Thoracic aorta (tissue), 2 donors: ENCODE results near the gene SCP2. TPM values are rescaled to one million over a fixed set of nuclear protein-coding genes. Genes with fewer than 3 reads are reported as not detected.

Experiments used
- ATAC-seq: fragments of 150-250 bp; one replicate; pipeline ENCODE4 v1.8.0; 2017; ENCODE audit warnings: low read depth; ENCODE audit not compliant: insufficient number of reproducible peaks, low FRiP score
- DNase-seq: peaks from one replicate; pipeline ENCODE4 v3.0.0-alpha.2; 2020; ENCODE audit warnings: low spot score
- H3K27ac ChIP-seq, 2 donors: fragments of 200-600 bp; sonication (generic); 1 replicate in 1 of 2; 2 replicates in 1 of 2; pipeline ENCODE4 v1.5.1; 2016; ENCODE audit warnings: mild to moderate bottlenecking in 2 of 2, moderate library complexity in 2 of 2
- H3K27me3 ChIP-seq: fragments of 200-600 bp; sonication (generic); replicated peaks from 2 replicates; pipeline ENCODE4 v1.6.0; 2016; ENCODE audit warnings: mild to moderate bottlenecking; ENCODE audit not compliant: insufficient read depth
- H3K36me3 ChIP-seq: fragments of 200-600 bp; sonication (generic); one replicate; pipeline ENCODE4 v1.5.1; 2016
- H3K4me1 ChIP-seq, 2 donors: fragments of 200-600 bp; sonication (generic); 1 replicate in 1 of 2; 2 replicates in 1 of 2; pipeline versions ENCODE4 v1.5.1 to v1.6.0; 2016; ENCODE audit warnings: low read depth in 2 of 2, mild to moderate bottlenecking in 1 of 2; ENCODE audit not compliant: control insufficient read depth in 1 of 2
- H3K4me3 ChIP-seq: fragments of 200-600 bp; sonication (generic); 2 replicates; pipeline ENCODE4 v1.5.1; 2016; ENCODE audit warnings: mild to moderate bottlenecking
- H3K9me3 ChIP-seq: fragments of 200-600 bp; sonication (generic); 2 replicates; pipeline ENCODE4 v1.5.1; 2016
- total RNA-seq, 2 donors: library from RNA; depleted of rRNA; stranded (reverse); fragments of >200 nt; gene quantifications; one replicate each; pipeline versions ENCODE4 v1.1.0 to v1.2.3, GENCODE V29; 2016
- TF ChIP-seq, protein P1 (sequence below): fragments of 200-600 bp; sonication (generic); IDR thresholded peaks from one replicate; pipeline ENCODE4 v1.5.1; 2019; ENCODE audit warnings: antibody characterized with exemption

SCP2 gene
- total RNA-seq, 2 donors from 2014 or later: 75.1 to 99.9 TPM

DNA sequence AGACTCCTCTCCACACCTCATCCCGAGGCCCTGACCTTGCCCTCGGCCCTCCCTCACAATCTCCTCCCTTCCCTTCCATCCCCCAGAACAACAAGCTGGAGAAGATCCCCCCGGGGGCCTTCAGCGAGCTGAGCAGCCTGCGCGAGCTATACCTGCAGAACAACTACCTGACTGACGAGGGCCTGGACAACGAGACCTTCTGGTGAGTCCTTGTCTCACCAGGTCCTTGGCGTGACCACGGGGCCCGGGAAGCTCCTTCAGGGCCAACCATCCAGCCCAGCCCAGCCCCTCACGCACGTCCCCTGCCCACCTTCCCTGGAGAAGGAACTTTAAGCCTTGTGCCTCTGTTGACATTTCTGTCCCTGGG, 150.5 kb downstream of the SCP2 start:
- no peak for DNase-seq
- Histone ChIP-seq H3K9me3 (no peaks in the 10 kb centered on the region), H3K27ac (no peak overlapping the region), H3K27me3 (no peaks in the 10 kb centered on the region), H3K36me3 (peaks cover 3% of the 10 kb centered on the region), H3K4me3 (no peak overlapping the region), H3K4me1 (no peaks in the 10 kb centered on the region)
- TF ChIP-seq, protein P1, sequence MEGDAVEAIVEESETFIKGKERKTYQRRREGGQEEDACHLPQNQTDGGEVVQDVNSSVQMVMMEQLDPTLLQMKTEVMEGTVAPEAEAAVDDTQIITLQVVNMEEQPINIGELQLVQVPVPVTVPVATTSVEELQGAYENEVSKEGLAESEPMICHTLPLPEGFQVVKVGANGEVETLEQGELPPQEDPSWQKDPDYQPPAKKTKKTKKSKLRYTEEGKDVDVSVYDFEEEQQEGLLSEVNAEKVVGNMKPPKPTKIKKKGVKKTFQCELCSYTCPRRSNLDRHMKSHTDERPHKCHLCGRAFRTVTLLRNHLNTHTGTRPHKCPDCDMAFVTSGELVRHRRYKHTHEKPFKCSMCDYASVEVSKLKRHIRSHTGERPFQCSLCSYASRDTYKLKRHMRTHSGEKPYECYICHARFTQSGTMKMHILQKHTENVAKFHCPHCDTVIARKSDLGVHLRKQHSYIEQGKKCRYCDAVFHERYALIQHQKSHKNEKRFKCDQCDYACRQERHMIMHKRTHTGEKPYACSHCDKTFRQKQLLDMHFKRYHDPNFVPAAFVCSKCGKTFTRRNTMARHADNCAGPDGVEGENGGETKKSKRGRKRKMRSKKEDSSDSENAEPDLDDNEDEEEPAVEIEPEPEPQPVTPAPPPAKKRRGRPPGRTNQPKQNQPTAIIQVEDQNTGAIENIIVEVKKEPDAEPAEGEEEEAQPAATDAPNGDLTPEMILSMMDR: no peak
- no peak for ATAC-seq

DNA sequence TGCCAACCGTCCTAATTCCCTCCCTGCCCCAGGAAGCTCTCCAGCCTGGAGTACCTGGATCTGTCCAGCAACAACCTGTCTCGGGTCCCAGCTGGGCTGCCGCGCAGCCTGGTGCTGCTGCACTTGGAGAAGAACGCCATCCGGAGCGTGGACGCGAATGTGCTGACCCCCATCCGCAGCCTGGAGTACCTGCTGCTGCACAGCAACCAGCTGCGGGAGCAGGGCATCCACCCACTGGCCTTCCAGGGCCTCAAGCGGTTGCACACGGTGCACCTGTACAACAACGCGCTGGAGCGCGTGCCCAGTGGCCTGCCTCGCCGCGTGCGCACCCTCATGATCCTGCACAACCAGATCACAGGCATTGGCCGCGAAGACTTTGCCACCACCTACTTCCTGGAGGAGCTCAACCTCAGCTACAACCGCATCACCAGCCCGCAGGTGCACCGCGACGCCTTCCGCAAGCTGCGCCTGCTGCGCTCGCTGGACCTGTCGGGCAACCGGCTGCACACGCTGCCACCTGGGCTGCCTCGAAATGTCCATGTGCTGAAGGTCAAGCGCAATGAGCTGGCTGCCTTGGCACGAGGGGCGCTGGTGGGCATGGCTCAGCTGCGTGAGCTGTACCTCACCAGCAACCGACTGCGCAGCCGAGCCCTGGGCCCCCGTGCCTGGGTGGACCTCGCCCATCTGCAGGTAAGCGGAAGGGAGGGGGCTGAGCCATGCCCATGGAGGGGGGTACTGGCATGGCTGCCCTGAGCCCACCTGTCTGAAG, 151.4 kb downstream of the SCP2 start:
- H3K9me3 ChIP-seq: no peaks in the 10 kb centered on the region
- no peak overlapping the region for H3K27ac ChIP-seq
- no peaks in the 10 kb centered on the region for H3K27me3 ChIP-seq
- H3K36me3 ChIP-seq: peaks cover 3% of the 10 kb centered on the region
- no peaks in the 10 kb centered on the region for H3K4me1 ChIP-seq
- TF ChIP-seq, protein P1: no peak
- DNase-seq: no peak
- no peak for ATAC-seq
- H3K4me3 ChIP-seq: no peak overlapping the region

DNA sequence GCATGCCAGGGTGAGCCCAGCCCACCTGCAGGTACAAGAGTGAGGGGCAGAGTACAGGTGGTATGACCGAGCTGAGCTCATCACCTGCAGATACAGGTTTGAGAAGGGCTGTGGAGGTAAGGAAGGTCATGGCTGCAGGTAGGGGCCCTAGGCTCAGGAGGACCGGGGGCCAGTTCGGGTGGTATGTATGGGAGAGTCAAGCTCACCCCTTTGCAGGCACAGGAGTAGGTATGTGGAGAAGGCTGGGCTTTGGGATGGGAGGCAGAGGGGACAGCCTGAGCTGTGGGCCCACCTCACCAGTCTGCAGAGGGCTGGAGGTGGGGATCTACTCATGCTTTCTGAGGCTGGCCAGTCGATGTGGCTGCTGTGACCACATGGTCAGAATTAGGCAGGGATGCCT, 152.2 kb downstream of the SCP2 start:
- DNase-seq (no peak), ATAC-seq (no peak)
- H3K4me3 ChIP-seq: no peak overlapping the region
- TF ChIP-seq, protein P1: no peak
- no peak overlapping the region for H3K27ac ChIP-seq
- no peaks in the 10 kb centered on the region for H3K9me3 ChIP-seq
- no peaks in the 10 kb centered on the region for H3K27me3 ChIP-seq
- H3K36me3 ChIP-seq: peaks cover 3% of the 10 kb centered on the region
- H3K4me1 ChIP-seq: no peaks in the 10 kb centered on the region

DNA sequence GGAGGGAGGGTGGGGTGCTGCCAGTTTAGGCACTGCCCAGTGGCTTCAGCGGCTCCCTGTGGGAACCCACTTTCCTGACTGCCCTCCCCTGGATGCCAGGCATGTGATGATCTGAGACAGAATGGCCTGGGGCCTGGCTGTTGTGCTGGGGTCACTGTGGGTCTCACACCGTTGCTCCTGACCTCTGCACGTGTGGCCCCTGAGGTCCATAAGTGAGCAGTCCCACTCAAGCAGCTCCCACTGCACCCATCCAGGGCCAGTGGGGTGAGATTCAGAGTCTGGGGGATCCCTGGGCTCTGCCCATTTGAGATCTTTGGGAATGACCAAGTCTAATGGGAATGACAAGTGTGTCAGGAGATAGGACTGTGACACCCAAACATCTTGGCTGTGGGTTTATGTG, 153.0 kb downstream of the SCP2 start:
- Histone ChIP-seq H3K9me3 (no peaks in the 10 kb centered on the region), H3K27me3 (no peaks in the 10 kb centered on the region), H3K36me3 (peaks cover 3% of the 10 kb centered on the region), H3K4me3 (no peak overlapping the region), H3K4me1 (no peaks in the 10 kb centered on the region), H3K27ac (no peak overlapping the region)
- DNase-seq (no peak), ATAC-seq (no peak)
- TF ChIP-seq, protein P1: no peak

DNA sequence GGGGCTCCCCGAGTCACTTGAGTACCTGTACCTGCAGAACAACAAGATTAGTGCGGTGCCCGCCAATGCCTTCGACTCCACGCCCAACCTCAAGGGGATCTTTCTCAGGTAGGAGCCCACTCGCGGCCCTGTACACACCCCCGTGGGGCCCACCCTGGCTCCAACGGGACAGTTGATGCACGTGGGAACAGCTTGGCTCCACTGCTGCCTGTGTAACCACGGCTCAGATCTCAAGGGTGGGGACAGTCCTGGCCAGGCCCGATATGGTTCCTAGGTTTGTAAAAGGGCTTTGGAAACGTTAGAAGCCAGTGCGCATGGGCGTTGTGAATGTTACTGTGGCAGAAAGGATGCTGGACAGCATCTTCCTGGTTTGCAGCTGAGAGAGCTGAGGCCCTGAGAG, 153.7 kb downstream of the SCP2 start:
- Histone ChIP-seq H3K4me1 (no peaks in the 10 kb centered on the region), H3K9me3 (no peaks in the 10 kb centered on the region), H3K4me3 (no peak overlapping the region), H3K27ac (no peak overlapping the region), H3K36me3 (peaks cover 3% of the 10 kb centered on the region), H3K27me3 (no peaks in the 10 kb centered on the region)
- TF ChIP-seq, protein P1: no peak
- no peak for DNase-seq
- no peak for ATAC-seq
